HG03354 (cell line): ENCODE data around the gene STX18.

Experiments used
- ATAC-seq: cut with Tn5 transposase; IDR thresholded peaks from one replicate; pipeline ENCODE4 v1.9.1; 2021; ENCODE audit warnings: mild to moderate bottlenecking; ENCODE audit not compliant: unreplicated experiment, poor library complexity, severe bottlenecking

The STX18 gene

DNA sequence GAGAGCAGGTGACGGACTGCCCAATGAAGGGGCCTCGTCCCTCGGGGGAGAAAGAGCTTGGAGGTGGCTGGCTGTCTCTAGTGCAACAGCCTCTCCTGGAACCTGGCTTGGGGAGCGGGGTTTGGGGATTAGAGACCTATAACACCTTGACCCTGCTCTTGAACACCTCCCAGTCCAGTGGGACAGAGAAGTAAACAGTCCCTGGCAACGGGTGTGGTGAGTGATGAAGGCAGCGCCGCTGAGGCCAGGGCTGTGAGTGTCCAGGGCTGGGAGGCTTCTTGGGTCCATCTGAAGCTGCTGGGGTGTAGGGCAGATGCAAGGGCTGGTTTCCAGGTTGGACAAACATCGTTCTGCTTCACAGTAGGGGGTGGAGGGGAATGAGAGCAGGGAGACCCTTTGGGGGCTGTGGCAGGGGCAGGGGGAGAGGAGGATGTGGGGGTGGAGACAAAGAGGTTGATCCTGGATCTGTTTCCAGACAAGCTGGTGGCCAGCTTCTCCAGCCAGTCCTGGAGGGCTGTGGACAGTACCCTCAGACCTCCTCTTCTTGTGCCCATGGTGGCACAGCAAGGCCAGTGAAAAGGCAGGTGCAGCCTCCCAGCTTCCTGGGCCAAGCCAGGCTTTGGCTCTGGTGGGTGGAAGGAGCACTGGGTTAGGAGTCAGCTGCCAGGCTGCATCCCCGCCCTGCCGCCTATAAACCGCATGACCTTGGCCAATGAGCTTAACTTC is 151.2 kb downstream of the STX18 start:
- no peak for ATAC-seq

DNA sequence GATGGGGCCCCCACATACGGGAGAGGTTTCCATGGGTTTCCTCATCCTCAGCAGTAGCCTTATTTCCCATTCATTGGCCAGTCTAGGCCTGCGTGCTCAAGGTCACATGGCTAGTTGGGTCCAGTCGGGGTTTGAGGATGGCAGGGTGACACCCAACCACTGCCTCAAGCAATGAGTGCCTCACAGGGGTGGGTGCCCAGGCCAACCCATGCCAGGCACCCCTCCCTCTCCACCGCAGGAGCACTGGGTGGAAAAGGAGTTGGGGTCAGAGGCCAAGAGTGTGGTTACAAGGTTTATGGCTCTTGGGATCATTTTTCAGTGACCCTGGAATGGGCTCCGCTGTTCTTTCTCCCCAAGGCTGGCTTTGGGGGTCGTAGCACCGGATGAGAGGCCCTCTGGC is 151.8 kb downstream of the STX18 start:
- no peak for ATAC-seq

DNA sequence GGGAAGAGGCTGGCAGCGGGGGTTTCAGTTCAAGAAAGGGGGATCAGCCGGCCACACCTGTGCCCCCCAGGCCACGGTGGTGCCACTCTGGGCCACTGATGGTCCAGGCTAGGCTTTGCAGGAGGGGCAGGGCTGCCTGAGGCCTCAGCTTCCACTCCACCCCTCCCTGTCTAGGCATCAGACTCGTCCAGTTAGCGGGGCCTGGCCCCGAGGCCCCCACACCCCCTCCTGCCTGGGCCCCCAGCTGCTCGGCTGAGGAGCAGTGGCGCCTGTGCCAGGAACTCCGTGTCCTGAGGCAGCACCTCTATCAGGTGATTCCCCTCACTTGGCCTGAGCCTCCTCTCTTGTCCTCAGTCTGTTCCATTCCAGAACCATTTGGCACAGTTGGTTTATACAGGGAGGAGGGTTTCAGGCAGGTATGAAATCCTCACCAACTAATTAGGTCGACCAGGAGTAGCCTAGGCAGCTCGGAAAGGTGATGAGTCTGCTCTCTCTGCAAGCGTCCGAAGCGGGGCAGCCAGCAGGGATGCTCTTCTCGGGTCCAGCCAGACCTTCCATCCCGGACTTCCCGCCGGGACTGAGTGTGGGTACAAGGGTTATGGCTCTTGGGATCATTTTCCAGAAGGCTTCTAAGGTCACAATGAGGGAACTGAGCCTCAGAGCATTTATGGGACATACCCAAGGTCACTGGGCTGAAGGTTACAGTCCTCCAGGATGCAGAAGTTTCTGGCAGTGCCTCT is 152.8 kb downstream of the STX18 start:
- no peak for ATAC-seq

DNA sequence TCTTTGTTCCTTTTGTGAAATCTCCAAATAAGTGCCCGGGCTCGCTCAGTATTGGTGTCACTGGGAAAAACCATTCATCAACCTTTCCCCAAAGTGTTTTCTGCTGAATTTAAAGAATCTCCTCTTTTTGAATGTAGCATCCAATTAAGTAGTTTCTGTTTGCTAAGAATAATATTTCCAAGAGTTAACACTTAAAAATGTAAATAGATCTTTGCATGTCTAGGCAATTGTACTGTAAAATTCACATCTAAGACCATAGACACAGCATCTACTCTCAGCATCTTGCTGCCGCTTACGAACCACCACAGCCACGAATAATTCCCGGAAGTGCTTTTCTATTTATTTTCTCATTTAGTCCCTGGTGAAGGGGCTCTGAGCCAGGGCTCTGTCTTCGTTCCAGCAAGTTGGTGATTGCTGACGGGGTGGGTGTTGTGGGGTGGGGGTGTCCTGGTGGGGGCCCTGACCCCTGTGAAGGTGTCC is 153.5 kb downstream of the STX18 start:
- ATAC-seq: no peak

DNA sequence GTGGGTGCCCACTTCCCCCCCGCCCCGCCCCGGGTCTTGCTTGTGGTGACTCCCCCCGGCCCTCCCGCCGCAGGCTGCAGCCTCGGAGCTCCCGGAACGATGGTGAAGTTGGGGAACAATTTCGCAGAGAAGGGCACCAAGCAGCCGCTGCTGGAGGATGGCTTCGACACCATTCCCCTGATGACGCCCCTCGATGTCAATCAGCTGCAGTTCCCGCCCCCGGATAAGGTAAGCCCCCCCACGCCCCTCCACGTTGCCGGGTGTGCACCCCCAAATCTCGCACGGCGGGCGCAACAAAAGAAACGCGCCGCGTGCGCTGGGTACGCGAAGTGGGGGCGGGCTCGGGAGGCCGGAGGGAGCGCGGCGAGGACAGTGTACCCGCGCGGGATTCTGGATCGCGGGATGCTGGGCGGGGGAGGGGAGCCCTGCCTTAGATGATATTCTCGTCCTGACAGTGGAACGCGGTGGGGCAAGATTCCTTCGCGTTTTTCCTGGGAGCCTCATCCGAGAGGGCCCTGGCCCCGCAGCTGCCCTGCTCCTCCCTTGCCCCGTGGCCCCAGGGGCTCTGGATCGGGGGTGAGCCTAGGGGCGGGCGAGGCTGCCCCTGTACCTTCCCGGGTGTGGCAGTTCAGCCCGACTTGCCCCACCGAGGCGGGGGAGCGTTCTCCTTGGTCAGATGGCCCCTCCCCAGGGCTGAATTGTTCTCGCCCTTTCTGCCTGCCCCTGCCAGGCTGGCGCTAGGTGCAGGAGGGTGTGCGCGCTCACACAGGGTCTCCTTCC is 154.1 kb downstream of the STX18 start:
- no peak for ATAC-seq

DNA sequence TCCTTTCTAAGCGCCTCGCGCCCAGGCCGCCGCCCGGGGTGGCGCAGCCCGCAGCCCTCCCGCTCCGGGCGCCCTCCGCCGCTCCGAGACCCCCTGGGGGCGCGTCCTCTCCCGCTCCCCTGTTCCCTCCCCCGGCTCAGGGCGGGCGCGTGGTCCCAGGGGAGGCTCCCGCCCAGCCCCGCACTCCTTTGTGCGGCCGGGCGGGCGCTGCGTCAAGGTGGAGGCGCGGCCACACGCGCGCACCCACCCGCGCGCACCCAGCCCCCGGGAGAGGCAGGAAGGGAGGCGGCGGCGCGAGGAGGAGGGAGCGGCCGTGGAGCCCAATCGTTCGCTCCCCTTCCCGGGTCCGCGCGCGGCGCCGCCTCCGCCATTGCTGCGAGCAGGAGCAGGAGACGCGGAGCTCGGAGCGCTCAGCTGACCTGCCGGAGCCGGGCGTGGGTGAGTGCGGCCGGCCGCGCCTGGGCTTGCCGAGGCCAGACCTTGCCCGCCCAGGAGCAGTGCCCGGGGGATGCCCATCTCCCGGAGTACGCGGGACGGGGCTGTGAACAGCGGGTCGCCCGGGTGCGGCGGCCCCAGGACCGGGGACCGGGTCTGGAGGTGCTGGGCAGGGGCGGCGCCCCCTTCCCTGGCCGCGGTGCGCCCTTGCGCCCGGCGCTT is 155.0 kb downstream of the STX18 start, which contains the start of gene NSG1:
TSS of gene NSG1 (plus strand) at position 367 of the 657 bp plus-strand sequence. CDS start 528 bp downstream, outside the sequence.
- no peak for ATAC-seq

DNA sequence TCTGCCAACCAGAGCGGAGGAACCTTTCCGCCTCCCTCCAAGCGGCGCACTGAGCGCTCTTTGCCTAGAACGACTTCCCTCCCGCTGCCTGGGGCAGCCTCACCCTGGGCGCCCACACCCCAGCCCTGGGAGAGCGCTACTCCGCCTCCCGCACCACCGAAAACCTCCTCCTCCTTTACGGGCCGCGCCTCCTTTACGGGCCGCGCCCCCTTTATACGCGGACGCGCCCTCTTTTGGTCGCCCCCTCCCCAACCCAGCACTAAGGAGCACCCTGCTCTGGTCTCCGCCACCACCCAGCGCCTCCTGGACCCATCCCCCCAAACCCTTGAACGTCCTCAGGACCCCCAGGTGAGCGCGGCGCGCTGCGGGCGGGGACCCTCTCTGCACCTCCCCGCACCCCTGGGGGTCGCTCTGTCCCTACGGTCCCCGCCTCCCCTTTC is 155.5 kb downstream of the STX18 start:
- no peak for ATAC-seq

DNA sequence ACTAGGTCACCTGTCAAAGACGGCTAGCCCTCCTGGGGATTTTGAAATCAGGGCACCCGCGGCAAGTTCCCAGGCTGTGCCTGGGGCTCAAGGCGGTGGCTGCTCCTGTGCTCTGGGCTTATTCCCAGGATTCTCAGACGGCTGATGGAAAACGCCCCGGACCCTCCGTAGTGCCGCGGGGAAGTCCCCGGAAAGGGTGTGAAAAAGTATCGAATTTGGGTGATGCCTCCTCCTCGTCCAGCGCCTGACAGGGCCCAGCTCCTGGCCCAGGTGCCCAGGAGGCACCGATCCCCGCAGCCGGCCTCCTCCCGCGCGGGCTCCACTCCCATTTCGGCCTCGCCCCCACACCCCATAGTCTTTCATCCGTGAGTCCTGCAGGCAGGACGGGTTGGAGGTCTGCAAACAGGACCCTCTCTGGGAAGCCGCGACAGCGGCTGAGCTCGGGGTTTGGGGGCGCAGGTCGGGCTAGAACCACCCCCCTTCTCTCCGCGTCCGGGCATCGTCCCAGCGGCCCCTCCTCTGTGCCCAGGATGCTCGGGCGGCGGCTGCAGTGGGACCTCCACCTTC is 156.0 kb downstream of the STX18 start:
- no peak for ATAC-seq

DNA sequence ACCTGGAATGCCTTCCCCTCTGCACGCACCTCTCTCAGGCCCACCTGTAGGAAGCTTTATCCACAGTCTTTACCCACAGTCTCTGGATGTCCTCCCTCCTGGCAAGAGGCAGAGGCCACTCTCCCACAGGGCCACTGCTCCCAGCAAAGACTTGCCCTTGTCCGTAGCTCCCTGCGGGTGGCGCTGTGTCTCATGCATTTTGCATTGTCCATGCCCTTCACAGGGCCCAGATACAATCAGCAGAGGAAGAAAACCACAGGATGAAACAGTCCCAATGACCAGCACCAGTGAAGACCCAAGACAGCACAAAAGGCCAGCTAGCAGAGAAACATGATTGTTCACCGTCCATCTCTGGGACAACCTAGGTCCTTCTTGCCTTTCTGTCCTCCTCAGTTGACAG is 157.0 kb downstream of the STX18 start:
- no peak for ATAC-seq

DNA sequence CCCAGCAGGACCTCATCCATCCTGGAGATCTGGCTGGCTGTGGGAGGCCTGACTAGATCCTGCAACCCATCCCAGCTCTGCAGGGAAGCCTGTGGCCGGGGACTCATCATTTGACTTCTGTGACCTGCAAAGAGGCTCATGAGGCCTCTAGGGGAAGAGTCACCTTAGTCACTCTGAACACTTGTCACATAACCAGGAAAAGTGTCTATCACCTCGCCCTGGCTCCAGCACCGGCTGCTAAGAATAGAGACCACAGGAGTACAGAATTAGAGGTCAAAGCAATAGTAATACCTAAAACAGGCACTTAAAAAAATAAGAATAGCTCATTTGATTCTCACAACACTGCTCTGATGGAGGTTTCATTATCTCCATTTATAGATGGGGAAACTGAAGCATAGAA is 158.8 kb downstream of the STX18 start:
- no peak for ATAC-seq

DNA sequence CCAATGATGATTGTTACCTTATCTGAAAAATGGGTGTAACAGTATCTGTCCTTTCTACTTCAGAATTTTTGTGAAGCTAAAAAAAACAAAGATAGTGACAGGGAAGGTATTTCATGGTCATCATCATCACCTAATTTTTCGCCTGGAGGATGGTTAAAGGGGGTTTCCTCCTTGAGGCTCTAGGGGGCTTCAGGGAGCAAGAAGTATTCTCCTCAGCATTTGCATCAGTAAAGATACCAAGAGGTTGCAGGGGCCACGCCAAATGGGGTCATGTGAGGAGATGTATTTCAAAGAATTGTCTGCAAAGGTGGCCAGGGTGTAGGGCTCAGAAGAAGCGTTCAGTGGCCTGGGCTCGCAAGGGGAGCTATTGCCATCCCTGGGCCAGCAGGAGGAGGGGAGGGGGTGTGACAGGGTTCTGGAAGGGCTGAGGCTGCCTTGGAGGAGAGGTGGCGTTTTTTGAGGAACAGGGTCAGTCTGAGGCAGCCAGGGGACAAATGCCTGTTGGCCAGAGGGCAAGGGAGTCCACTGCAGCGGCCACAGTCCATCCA is 162.2 kb downstream of the STX18 start:
- ATAC-seq: no peak

DNA sequence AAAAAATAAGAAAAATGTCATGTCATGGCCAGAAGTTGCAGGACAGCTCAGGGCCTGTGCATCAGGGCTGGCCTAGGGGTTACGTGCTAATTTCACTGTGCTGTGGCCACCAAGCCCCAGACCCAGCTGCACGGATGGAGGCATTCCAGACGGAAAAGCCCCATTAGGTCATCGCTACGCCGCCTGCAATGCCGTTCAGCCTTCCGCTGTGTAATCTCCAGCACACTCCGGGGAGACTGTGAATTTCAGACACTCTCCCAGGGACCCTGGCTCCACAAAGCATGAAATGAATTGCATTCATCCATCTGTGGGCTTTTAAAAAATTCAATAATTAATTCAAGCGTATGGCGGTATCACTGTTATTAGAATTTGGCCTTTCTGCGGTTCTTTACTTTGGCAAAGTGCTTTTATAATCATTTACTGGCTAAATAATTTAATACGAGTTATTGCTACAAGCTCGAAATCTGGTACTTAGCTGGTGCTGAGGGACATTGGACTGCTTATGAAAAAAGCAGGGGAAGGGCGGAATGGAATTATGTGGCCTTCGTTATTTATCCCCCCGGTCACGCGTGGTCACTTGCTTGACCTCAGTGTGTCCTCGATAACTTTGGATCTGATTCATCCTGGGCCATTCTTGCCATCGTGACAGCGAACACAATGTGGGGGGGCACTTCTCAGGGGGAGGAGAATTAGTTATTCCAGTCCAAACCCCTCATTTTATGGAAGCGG is 164.0 kb downstream of the STX18 start:
- no peak for ATAC-seq

DNA sequence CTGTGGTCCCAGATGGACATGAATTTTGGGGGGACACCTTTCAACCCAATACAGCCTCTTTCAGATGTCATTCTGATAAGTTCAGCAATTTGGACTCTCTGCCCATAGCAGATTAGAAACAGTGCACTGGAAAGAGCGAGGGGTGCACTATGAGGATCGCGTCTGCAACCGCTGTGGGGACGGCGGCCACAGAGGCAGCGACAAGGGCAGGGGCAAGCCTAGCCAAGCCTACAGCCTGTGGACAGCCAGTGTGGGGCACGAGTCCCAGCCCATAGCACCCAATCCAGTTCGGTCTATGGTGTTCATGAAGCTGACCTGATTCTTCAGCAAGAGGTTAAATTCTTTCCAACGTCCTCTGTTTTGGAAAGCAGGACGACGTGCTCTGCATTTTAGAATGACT is 164.7 kb downstream of the STX18 start:
- no peak for ATAC-seq

DNA sequence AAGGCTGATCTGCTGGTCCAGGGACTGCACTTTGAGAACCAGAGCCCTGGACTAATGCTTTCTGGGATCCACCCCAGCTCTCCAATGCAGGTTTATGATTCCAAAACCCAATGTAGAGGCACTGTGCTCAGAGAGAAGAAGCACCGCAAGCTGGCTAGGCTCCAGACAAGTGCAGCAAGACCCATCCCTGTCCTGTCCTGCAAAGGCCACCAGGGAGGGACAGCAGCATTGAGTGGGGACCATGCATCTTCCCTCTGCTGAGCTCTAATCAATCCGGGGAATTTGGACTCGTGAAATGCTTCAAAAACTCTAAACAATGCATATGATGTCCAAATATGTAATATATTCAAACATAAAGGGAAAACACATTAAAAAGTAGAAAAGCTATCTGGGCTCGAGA is 165.8 kb downstream of the STX18 start:
- ATAC-seq: no peak

DNA sequence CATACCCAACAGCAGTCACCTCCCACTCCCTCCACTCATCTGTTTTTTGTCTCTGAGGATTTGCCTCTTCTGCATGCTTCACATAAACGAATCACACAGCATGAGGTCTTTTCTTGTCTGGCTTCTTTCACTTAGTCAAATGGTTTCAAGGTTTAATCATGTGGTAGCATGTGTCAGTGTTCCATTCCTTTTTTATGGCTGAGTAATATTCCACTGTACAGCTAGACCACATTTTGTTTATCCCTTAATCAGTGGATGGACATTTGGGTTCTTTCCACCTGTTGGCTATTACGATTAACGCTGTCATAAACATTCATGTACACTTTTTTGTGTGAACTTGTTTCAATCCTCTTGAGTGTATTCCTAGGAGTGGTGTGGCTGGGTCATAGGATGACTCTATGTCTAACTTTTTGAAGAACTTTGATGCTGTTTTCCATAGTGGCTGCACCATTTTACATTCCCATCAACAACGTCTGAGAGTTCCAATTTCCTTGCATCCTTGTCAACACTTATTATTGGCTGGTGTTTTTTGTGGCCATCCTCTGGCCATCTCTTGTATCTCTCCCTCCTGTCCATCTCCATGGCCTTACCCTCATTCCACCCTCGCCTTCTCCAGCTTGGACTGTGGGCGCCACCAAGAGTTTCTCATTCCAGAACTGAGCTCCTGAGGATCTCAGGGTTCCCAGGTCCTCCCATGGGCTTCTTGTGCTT is 167.3 kb downstream of the STX18 start:
- no peak for ATAC-seq
